K562 (cell line): ENCODE data around the gene C1orf105. TPM values are rescaled to one million over a fixed set of nuclear protein-coding genes. Genes with fewer than 3 reads are reported as not detected.

Experiments
- CHD7 ChIP-seq: fragments of 200-600 bp; sonication (generic); IDR thresholded peaks from one replicate; pipeline ENCODE4 v1.6.1; 2012; ENCODE audit warnings: mild to moderate bottlenecking, low read depth, low read length, inconsistent platforms
- polyA plus RNA-seq, 8 experiments: library from polyadenylated mRNA; depleted of rRNA in 4 of 8; stranded (reverse) in 5 of 8; unstranded in 3 of 8; fragments of >200 nt; fragmentation: Nextera tagmentation in 2 of 8; fragmentation: Illumina TruSeq in 1 of 8; extraction: Ambion mirVana in 2 of 8; extraction: Trizol in 1 of 8; gene quantifications; 2 replicates each; pipeline versions ENCODE4 v1.2.1 to v1.2.3, GENCODE V29; 2011 to 2014; ENCODE audit warnings: inconsistent platforms in 1 of 8, missing spikeins in 1 of 8
- total RNA-seq, 7 experiments: library from RNA; depleted of rRNA in 6 of 7; stranded (reverse); fragments of >200 nt in 6 of 7; fragmentation: Illumina TruSeq in 2 of 7; extraction: Trizol in 2 of 7; gene quantifications; 2 replicates each; pipeline versions ENCODE4 v1.2.1 to v1.2.3, GENCODE V29; 2011 to 2021; ENCODE audit warnings: low replicate concordance in 1 of 7

Gene C1orf105
- total and polyA plus RNA-seq, 9 of the 15 experiments (the other 6 are each of a cell fraction or from before 2014, with no cell fraction given): 0.08 TPM; not detected in 8

- TF ChIP-seq CHD7: no peak
- TF ChIP-seq, all 486 proteins: peak for 0
These were observed 56.7 kb downstream of the C1orf105 start (continued) for GRCh38 chr1:172477216-172477615.
